Stimulated activated CD4-positive, alpha-beta T cell treated with anti-CD3 and anti-CD28 coated beads, Interleukin-2, amount 100 ng/mL, for 24 hours (primary cell): ENCODE results near the gene ITGA11.

Experiments used
- DNase-seq, 2 donors: peaks; one replicate each; pipeline ENCODE4 v3.0.0-alpha.2; 2020

Gene ITGA11

GRCh38 chr15:68319997-68320396 is 112.0 kb downstream of the ITGA11 start:
- no peak for DNase-seq

- DNase-seq = no peak
Observed at GRCh38 chr15:68318931-68319909, 112.7 kb downstream of the ITGA11 start.

- no peak for DNase-seq
Observed at GRCh38 chr15:68318008-68318835, 113.7 kb downstream of the ITGA11 start.

- DNase-seq = no peak
Observed at GRCh38 chr15:68317281-68318007, 114.5 kb downstream of the ITGA11 start.

- no peak for DNase-seq
Observed at GRCh38 chr15:68316061-68316804, 115.7 kb downstream of the ITGA11 start.

GRCh38 chr15:68315495-68316031 is 116.4 kb downstream of the ITGA11 start:
- DNase-seq = no peak

GRCh38 chr15:68315035-68315434 is 116.9 kb downstream of the ITGA11 start:
- DNase-seq = no peak

- DNase-seq = no peak
Observed at GRCh38 chr15:68314563-68314962, 117.4 kb downstream of the ITGA11 start.

- no peak for DNase-seq
Observed at GRCh38 chr15:68313501-68314410, 118.2 kb downstream of the ITGA11 start.

- DNase-seq = no peak
Observed at GRCh38 chr15:68312701-68313204, 119.2 kb downstream of the ITGA11 start.

GRCh38 chr15:68311859-68312557 is 120.0 kb downstream of the ITGA11 start:
- no peak for DNase-seq

- no peak for DNase-seq
Observed at GRCh38 chr15:68311464-68311835, 120.5 kb downstream of the ITGA11 start.

- no peak for DNase-seq
Observed at GRCh38 chr15:68310804-68311463, 121.0 kb downstream of the ITGA11 start.

GRCh38 chr15:68310178-68310803 is 121.7 kb downstream of the ITGA11 start:
- no peak for DNase-seq

GRCh38 chr15:68309024-68309423 is 122.9 kb downstream of the ITGA11 start:
- no peak for DNase-seq

GRCh38 chr15:68307131-68307928 is 124.6 kb downstream of the ITGA11 start:
- DNase-seq = no peak

GRCh38 chr15:68305420-68305871 is 126.5 kb downstream of the ITGA11 start:
- no peak for DNase-seq
